NCI-H1092 (cell line): Measurements from ENCODE around the gene SCAP.
"Not testable (repeated sequence)": the region's sequence is repeated elsewhere in the genome, so short reads cannot be mapped to it uniquely, and the experiment has no call there.

Source experiments
- DNase-seq: peaks from one replicate; lab custom pipeline; 2025; lab: John Stamatoyannopoulos, UW

SCAP gene

GRCh38 chr3:47475570-47476329, at the start of gene SCAP:
Gene SCAP (minus strand): TSS chr3:47475941. CDS start chr3:47442993, 32,948 bp downstream.
- DNase-seq, result peak; percentile 63

GRCh38 chr3:47523310-47524073, 47.8 kb upstream of the SCAP start:
- DNase-seq, result no peak

GRCh38 chr3:47522082-47522987, 46.6 kb upstream of the SCAP start:
- DNase-seq, result peak; percentile 64

- no peak for DNase-seq
These were observed 45.0 kb upstream of the SCAP start for GRCh38 chr3:47520756-47521155.

GRCh38 chr3:47517937-47518336, 42.2 kb upstream of the SCAP start:
- no peak for DNase-seq

- DNase-seq, result no peak
These were observed 40.2 kb upstream of the SCAP start for GRCh38 chr3:47515864-47516319.

GRCh38 chr3:47515100-47515499, 39.4 kb upstream of the SCAP start:
- DNase-seq, result no peak

- peak; percentile 89 for DNase-seq
These were observed 37.6 kb upstream of the SCAP start, which contains the start of gene ELP6 for GRCh38 chr3:47513125-47513929. Gene ELP6 (minus strand): TSS chr3:47513712. CDS start chr3:47513590, 122 bp downstream.

- DNase-seq, result no peak
These were observed 36.8 kb upstream of the SCAP start for GRCh38 chr3:47512416-47513124.

- DNase-seq, result not testable (repeated sequence)
These were observed 29.5 kb upstream of the SCAP start for GRCh38 chr3:47505267-47505666.

GRCh38 chr3:47504113-47504512, 28.4 kb upstream of the SCAP start:
- DNase-seq, result no peak

- no peak for DNase-seq
These were observed 27.3 kb upstream of the SCAP start for GRCh38 chr3:47503033-47503432.

- DNase-seq, result no peak
These were observed 21.2 kb upstream of the SCAP start for GRCh38 chr3:47496892-47497291.

GRCh38 chr3:47495886-47496285, 20.1 kb upstream of the SCAP start:
- DNase-seq, result no peak

GRCh38 chr3:47495111-47495510, 19.4 kb upstream of the SCAP start:
- DNase-seq, result no peak

- no peak for DNase-seq
These were observed 16.0 kb upstream of the SCAP start for GRCh38 chr3:47491777-47492176.

GRCh38 chr3:47491186-47491585, 15.4 kb upstream of the SCAP start:
- no peak for DNase-seq

GRCh38 chr3:47487265-47487664, 11.5 kb upstream of the SCAP start:
- DNase-seq, result no peak

GRCh38 chr3:47485812-47486211, 10.1 kb upstream of the SCAP start:
- no peak for DNase-seq

GRCh38 chr3:47482366-47482765, 6.6 kb upstream of the SCAP start:
- DNase-seq, result no peak

GRCh38 chr3:47481763-47482162, 6.0 kb upstream of the SCAP start:
- not testable (repeated sequence) for DNase-seq
